ENCODE measurements around the gene MICALL2.

DNA sequence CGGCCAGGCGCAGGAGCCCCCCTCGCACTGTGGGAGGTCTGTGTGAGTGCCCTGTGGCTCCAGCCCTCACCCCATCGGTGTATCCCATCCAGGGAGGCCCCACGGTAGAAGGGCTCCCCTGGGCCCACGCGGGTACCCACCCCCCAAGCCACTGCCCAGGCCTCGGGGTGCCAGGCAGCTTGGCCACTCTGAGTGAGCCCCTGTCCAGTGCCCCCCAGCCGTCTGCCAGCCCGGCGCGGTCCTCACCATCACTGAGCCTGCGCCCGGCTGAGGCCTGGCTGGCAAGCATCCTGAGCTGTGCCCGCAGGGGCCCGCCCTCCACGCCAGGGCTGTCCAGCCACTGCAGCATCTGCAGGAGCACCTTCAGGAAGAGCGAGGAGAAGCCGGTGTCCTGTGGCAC, 19.2 kb upstream of the MICALL2 start:
- no peak for TF ChIP-seq POLR2A (IDR thresholded peaks at IDR 0.05; ENCODE audit: low read depth, low read length)
- TF ChIP-seq POLR2AphosphoS5 (IDR thresholded peaks at IDR 0.05; ENCODE audit: low read depth, low read length): no peak
- TF ChIP-seq TAF1 (IDR thresholded peaks at IDR 0.05; ENCODE audit: borderline replicate concordance, low read depth, low read length): no peak

All from GM12892 (cell line).